ENCODE data around the gene IGFBP6. TPM values are rescaled to one million over a fixed set of nuclear protein-coding genes. Genes with fewer than 3 reads are reported as not detected.
A peak's percentile ranks its signal among the peaks of the same experiment; 100 is the strongest.

The IGFBP6 gene
- total and polyA plus RNA-seq, 9 of the 15 experiments (the other 6 are each of a cell fraction or from before 2014, with no cell fraction given), result 0.15 to 1.4 (median 0.54) TPM

GRCh38 chr12:53054112-53054878 is 43.2 kb upstream of the IGFBP6 start (continued):
- TF ChIP-seq ZNF76 (CRISPR knock-in tag; IDR thresholded peaks at IDR 0.05; ENCODE audit: borderline replicate concordance), result no peak
- TF ChIP-seq RHOXF2B (CRISPR knock-in tag; conservative IDR thresholded peaks at IDR 0.05), result no peak
- no peak for TF ChIP-seq HNRNPH1 (optimal IDR thresholded peaks at IDR 0.05; ENCODE audit: low read depth, low read length)
- peak; percentile 30; the same call in 1 of the 2 replicates for TF ChIP-seq SMARCE1 (IDR thresholded peaks at IDR 0.05)
- TF ChIP-seq NFXL1 (CRISPR knock-in tag; IDR thresholded peaks at IDR 0.05), result no peak
- TF ChIP-seq SIN3A (IDR thresholded peaks at IDR 0.05; ENCODE audit: borderline replicate concordance in 2 of 2, control insufficient read depth in 1 of 2, low read depth in 2 of 2, low read length in 2 of 2), result 0 out of 4 replicates have a peak, but pooled peaks have one; percentile 17 to 40
- no peak for TF ChIP-seq GTF2E2 (tag; IDR thresholded peaks at IDR 0.05)
- TF ChIP-seq CTBP1 (IDR thresholded peaks at IDR 0.05; ENCODE audit: borderline replicate concordance), result peak; percentile 92
- 0 out of 2 replicates have a peak, but pooled peaks have one; percentile 35 for TF ChIP-seq POLR2AphosphoS5 (IDR thresholded peaks at IDR 0.05; ENCODE audit: control insufficient read depth, insufficient read depth, low read depth, low read length)
- TF ChIP-seq POLR2A (conservative IDR thresholded peaks at IDR 0.05), result peak; percentile 80
- TF ChIP-seq REST (IDR thresholded peaks at IDR 0.05; ENCODE audit: borderline replicate concordance), result no peak
- 0 out of 2 replicates have a peak, but pooled peaks have one; percentile 29 for TF ChIP-seq REST (CRISPR knock-in tag; IDR thresholded peaks at IDR 0.05; ENCODE audit: low read depth)
- TF ChIP-seq CC2D1A (IDR thresholded peaks at IDR 0.05), result no peak
- TF ChIP-seq ZNF644 (tag; IDR thresholded peaks at IDR 0.05; ENCODE audit: low read depth), result no peak
- TF ChIP-seq GATAD2A (IDR thresholded peaks at IDR 0.05), result 0 out of 2 replicates have a peak, but pooled peaks have one; percentile 53
- TF ChIP-seq FOSL1 (tag; conservative IDR thresholded peaks at IDR 0.05), result peak; percentile 34; the same call in 1 of the 2 replicates
- no peak for TF ChIP-seq ARHGAP35 (IDR thresholded peaks at IDR 0.05; ENCODE audit: partially characterized antibody)
- TF ChIP-seq SAP30 (IDR thresholded peaks at IDR 0.05; ENCODE audit: borderline replicate concordance, insufficient read depth, low read depth, low read length, poor library complexity, severe bottlenecking), result peak; percentile 83
- TF ChIP-seq SMARCA4 (IDR thresholded peaks at IDR 0.05), result peak; percentile 41; the same call in 1 of the 2 replicates
- no peak for TF ChIP-seq HINFP (tag; conservative IDR thresholded peaks at IDR 0.05; ENCODE audit: low read depth)
